ENCODE data around the gene RPS6KA2. TPM values are rescaled to one million over a fixed set of nuclear protein-coding genes. Genes with fewer than 3 reads are reported as not detected.
"Not testable (repeated sequence)": the region's sequence is repeated elsewhere in the genome, so short reads cannot be mapped to it uniquely, and the experiment has no call there.

RPS6KA2 gene
- total RNA-seq, 1 donor from 2014 or later: 124 TPM

DNA sequence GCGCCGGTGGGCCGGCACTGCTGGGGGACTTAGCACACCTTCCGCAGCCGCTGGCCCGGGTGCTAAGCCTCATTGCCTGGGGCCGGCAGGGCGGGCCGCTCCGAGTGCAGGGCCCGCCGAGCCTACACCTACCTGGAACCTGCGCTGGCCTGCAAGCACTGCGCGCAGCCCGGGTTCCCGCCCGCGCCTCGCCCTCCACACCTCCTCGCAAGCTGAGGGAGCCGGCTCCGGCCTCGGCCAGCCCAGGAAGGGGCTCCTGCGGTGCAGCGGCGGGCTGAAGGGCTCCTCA is 233.6 kb downstream of the RPS6KA2 start:
- no peaks in the 10 kb centered on the region for H3K4me1 Mint-ChIP-seq (ENCODE audit: low read depth)

DNA sequence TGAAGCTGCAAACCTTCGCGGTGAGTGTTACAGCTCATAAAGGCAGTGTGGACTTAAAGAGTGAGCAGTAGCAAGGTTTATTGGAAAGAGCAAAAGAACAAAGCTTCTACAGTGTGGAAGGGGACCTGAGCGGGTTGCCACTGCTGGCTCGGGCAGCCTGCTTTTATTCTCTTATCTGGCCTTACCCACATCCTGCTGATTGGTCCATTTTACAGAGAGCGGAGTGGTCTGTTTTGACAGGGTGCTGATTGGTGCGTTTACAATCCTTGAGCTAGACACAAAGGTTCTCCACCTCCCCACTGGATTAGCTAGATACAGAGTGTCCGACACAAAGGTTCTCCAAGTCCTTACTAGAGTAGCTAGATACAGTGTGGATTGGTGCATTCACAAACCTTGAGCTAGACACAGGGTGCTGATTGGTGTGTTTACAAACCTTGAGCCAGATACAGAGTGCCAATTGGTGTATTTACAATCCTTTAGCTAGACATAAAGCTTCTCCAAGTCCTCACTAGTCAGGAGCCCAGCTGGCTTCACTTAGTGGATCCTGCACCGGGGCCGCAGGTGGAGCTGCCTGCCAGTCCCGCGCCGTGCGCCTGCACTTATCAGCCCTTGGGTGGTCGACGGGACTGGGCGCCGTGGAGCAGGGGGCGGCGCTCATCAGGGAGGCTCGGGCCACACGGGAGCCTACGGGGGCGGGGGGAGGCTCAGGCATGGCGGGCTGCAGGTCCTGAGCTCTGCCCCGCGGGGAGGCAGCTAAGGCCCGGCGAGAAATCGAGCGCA is 234.1 kb downstream of the RPS6KA2 start:
- H3K9me3 Mint-ChIP-seq (ENCODE audit: low read depth); H3K27ac Mint-ChIP-seq (ENCODE audit: unreplicated experiment); H3K4me1 Mint-ChIP-seq (ENCODE audit: low read depth); H3K36me3 Mint-ChIP-seq (ENCODE audit: low read depth); H3K4me3 Mint-ChIP-seq (ENCODE audit: unreplicated experiment); DNase-seq (ENCODE audit: low spot score): not testable (repeated sequence)
- peaks cover 30% of the 10 kb centered on the region for H3K27me3 Mint-ChIP-seq (ENCODE audit: low read depth)

More for the DNA sequence above, 233.6 kb downstream of the RPS6KA2 start:
- Mint-ChIP-seq H3K27ac (ENCODE audit: unreplicated experiment) (no peak overlapping the region), H3K4me3 (ENCODE audit: unreplicated experiment) (no peak overlapping the region), H3K36me3 (ENCODE audit: low read depth) (no peaks in the 10 kb centered on the region), H3K9me3 (ENCODE audit: low read depth) (no peaks in the 10 kb centered on the region), H3K27me3 (ENCODE audit: low read depth) (peaks cover 33% of the 10 kb centered on the region)
- TF ChIP-seq, protein P1, sequence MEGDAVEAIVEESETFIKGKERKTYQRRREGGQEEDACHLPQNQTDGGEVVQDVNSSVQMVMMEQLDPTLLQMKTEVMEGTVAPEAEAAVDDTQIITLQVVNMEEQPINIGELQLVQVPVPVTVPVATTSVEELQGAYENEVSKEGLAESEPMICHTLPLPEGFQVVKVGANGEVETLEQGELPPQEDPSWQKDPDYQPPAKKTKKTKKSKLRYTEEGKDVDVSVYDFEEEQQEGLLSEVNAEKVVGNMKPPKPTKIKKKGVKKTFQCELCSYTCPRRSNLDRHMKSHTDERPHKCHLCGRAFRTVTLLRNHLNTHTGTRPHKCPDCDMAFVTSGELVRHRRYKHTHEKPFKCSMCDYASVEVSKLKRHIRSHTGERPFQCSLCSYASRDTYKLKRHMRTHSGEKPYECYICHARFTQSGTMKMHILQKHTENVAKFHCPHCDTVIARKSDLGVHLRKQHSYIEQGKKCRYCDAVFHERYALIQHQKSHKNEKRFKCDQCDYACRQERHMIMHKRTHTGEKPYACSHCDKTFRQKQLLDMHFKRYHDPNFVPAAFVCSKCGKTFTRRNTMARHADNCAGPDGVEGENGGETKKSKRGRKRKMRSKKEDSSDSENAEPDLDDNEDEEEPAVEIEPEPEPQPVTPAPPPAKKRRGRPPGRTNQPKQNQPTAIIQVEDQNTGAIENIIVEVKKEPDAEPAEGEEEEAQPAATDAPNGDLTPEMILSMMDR (IDR thresholded peaks at IDR 0.05): no peak
- DNase-seq (ENCODE audit: low spot score): no peak

DNA sequence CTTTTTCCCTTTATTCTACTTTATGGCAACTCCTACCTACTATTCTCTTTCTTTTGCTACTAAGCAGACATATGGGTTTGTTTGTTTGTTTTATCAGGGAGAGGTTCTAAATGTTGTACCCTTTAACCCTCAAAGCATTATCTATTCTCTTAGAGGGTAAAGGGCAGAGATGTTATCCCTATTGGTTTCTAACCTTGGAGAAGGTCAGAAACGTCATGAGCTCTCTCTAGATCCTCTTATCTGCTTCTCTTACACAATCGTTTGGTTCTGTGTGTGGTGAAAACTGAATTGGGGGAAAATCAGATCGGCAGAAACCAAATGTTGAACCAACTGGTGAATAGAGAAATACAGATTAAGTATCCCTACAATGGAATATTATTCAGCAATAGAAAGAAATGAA is 237.9 kb downstream of the RPS6KA2 start:
- Mint-ChIP-seq H3K36me3 (ENCODE audit: low read depth) (no peaks in the 10 kb centered on the region), H3K27ac (ENCODE audit: unreplicated experiment) (no peak overlapping the region), H3K4me3 (ENCODE audit: unreplicated experiment) (no peak overlapping the region), H3K9me3 (ENCODE audit: low read depth) (no peaks in the 10 kb centered on the region), H3K27me3 (ENCODE audit: low read depth) (peaks cover 13% of the 10 kb centered on the region), H3K4me1 (ENCODE audit: low read depth) (peaks cover 2% of the 10 kb centered on the region)
- TF ChIP-seq, protein P1 (IDR thresholded peaks at IDR 0.05): no peak
- DNase-seq (ENCODE audit: low spot score): no peak

DNA sequence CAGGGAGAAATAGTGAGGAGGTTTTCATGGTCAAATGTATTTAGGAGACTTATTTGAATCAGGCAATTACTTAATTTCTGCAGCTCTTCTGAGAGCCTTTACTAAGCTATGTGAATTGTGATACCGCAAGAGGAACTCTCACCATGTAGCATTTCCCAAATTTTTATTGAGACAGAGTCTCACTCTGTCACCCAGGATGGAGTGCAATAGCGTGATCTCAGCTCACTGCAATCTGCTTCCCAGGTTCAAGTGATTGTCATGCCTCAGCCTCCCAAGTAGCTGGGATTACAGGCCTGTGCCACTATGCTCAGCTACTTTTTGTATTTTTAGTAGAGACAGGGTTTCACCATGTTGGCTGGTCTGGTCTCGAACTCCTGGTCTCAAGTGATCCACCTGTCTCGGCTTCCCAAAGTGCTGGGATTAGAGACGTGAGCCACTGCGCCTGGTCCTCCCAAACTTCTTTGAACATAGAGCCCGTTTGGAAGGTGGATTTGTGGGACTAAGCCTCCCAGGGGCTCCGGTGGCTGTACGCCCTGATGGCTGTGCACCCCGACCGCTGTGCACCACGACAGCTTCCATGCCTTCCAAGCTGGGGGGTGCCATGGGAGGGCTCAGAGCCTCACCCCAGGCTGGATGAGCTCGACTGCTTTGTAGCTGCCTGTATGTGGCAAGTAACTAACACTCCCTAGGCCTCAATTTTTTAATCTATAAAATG is 238.6 kb downstream of the RPS6KA2 start:
- TF ChIP-seq, protein P1 (IDR thresholded peaks at IDR 0.05): no peak
- Mint-ChIP-seq H3K9me3 (ENCODE audit: low read depth) (no peaks in the 10 kb centered on the region), H3K4me1 (ENCODE audit: low read depth) (peaks cover 2% of the 10 kb centered on the region), H3K4me3 (ENCODE audit: unreplicated experiment) (no peak overlapping the region), H3K36me3 (ENCODE audit: low read depth) (no peaks in the 10 kb centered on the region), H3K27ac (ENCODE audit: unreplicated experiment) (no peak overlapping the region), H3K27me3 (ENCODE audit: low read depth) (peaks cover 12% of the 10 kb centered on the region)
- no peak for DNase-seq (ENCODE audit: low spot score)

DNA sequence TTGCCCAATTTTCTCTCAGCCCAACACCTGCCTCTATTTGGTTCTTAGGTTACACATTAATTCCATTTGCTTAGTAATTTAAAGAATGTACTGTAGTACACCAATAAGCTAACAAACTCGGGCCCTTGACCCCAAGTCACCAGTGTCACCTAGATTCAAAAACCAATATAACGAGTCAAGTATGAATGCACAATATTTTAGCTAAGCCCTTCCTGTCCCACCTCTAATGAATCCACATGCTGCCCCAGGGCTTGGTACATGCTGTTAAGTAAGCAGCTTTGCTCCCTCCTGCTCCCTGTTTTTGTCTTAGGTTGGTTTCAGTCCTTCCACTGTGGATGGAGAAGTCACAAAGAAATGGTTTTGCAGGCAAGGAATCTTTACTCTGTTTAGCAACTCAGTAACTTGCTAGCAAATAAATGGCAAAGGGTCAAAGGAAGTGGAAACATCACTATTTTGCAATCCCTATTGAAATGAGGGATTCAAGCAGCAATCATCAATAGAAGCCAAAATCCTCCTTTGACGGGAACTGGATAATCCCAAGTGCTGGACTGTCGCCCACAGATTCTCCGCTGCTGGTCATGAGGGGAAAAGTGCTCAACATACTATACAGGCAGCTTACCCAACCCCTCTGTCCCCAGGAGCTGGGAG is 239.3 kb downstream of the RPS6KA2 start:
- peaks cover 12% of the 10 kb centered on the region for H3K27me3 Mint-ChIP-seq (ENCODE audit: low read depth)

DNA sequence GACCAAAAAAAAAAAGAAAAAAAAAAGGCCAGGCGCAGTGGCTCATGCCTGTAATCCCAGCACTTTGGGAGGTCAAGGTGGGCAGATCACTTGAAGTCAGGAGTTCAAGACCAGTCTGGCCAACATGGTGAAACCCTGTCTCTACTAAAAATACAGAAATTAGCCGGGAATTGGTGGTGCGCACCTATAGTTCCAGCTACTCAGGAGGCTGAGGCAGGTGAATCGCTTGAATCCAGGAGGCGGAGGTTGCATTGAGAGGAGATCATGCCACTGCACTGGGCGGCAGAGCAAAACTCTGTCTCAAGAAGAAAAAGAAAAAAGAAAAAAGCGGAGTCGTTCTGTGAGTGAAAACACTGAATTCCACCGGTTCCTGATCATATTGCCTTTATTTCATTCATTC is 240.0 kb downstream of the RPS6KA2 start:
- not testable (repeated sequence) for H3K36me3 Mint-ChIP-seq (ENCODE audit: low read depth); H3K4me3 Mint-ChIP-seq (ENCODE audit: unreplicated experiment); H3K9me3 Mint-ChIP-seq (ENCODE audit: low read depth); DNase-seq (ENCODE audit: low spot score); H3K27ac Mint-ChIP-seq (ENCODE audit: unreplicated experiment); H3K4me1 Mint-ChIP-seq (ENCODE audit: low read depth)
- H3K27me3 Mint-ChIP-seq (ENCODE audit: low read depth): peaks cover 12% of the 10 kb centered on the region

More for the DNA sequence above, 239.3 kb downstream of the RPS6KA2 start:
- Mint-ChIP-seq H3K27ac (ENCODE audit: unreplicated experiment) (no peak overlapping the region), H3K9me3 (ENCODE audit: low read depth) (no peaks in the 10 kb centered on the region), H3K4me1 (ENCODE audit: low read depth) (peaks cover 2% of the 10 kb centered on the region), H3K4me3 (ENCODE audit: unreplicated experiment) (no peak overlapping the region), H3K36me3 (ENCODE audit: low read depth) (no peaks in the 10 kb centered on the region)
- DNase-seq (ENCODE audit: low spot score): no peak
- TF ChIP-seq, protein P1 (IDR thresholded peaks at IDR 0.05): no peak
